Cardiac fibroblast (primary cell): ENCODE data around the gene HNRNPUL1.

Experiments used
- DNase-seq, 2 donors: peaks; one replicate each; pipeline versions ENCODE4 v3.0.0 to v3.0.0-alpha.2; 2010; ENCODE audit warnings: low read depth in 2 of 2
- H3K4me3 ChIP-seq, 2 donors: replicated peaks in 1 of 2; 1 replicate in 1 of 2; 2 replicates in 1 of 2; pipeline ENCODE4 v1.5.1; 2011; ENCODE audit warnings: low read depth in 2 of 2, low read length in 2 of 2, mild to moderate bottlenecking in 2 of 2, moderate library complexity in 1 of 2
- TF ChIP-seq, protein P1 (sequence below): IDR thresholded peaks from one replicate; pipeline ENCODE4 v1.5.1; 2011; ENCODE audit warnings: low read depth, mild to moderate bottlenecking, low read length, inconsistent platforms

Gene HNRNPUL1

GRCh38 chr19:41309180-41310032 lies 45.2 kb downstream of the HNRNPUL1 start:
- TF ChIP-seq, protein P1, sequence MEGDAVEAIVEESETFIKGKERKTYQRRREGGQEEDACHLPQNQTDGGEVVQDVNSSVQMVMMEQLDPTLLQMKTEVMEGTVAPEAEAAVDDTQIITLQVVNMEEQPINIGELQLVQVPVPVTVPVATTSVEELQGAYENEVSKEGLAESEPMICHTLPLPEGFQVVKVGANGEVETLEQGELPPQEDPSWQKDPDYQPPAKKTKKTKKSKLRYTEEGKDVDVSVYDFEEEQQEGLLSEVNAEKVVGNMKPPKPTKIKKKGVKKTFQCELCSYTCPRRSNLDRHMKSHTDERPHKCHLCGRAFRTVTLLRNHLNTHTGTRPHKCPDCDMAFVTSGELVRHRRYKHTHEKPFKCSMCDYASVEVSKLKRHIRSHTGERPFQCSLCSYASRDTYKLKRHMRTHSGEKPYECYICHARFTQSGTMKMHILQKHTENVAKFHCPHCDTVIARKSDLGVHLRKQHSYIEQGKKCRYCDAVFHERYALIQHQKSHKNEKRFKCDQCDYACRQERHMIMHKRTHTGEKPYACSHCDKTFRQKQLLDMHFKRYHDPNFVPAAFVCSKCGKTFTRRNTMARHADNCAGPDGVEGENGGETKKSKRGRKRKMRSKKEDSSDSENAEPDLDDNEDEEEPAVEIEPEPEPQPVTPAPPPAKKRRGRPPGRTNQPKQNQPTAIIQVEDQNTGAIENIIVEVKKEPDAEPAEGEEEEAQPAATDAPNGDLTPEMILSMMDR = no peak
- peak overlapping the region; percentile 63 to 80 for H3K4me3 ChIP-seq
- DNase-seq = no peak

- DNase-seq = peak; percentile 92
- peak within 1 kb of the TSS; percentile 63 to 80 for H3K4me3 ChIP-seq
- TF ChIP-seq, protein P1 = no peak
Measured at GRCh38 chr19:41310033-41310831, 46.1 kb downstream of the HNRNPUL1 start, which contains the start of gene CCDC97. CCDC97 (plus strand) TSS chr19:41310172; CDS start chr19:41310311, 139 bp downstream.

- TF ChIP-seq, protein P1 = no peak
- H3K4me3 ChIP-seq = peak overlapping the region; percentile 63 to 80
- DNase-seq = no peak
Measured at GRCh38 chr19:41311072-41311471, 46.9 kb downstream of the HNRNPUL1 start.

DNA sequence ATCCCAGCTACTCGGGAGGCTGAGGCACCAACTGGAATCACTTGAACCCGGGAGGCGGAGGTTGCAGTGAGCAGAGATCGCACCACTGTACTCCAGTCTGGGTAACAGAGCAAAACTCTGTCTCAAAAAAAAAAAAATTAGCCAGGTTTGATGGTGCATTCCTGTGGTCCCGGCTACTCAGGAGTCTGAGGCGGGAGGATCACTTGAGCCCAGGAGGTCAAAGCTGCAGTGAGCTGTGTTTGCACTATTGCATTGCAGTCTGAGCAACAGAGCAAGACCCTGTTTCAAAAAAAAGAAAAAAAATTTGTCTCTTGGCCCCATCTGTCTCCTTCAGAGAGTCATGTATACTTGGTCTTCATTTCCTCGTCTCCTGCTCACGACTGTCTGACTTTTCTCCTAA lies 47.4 kb downstream of the HNRNPUL1 start:
- TF ChIP-seq, protein P1 = no peak
- peak overlapping the region in 1 of 2 donors; percentile 80 for H3K4me3 ChIP-seq

DNA sequence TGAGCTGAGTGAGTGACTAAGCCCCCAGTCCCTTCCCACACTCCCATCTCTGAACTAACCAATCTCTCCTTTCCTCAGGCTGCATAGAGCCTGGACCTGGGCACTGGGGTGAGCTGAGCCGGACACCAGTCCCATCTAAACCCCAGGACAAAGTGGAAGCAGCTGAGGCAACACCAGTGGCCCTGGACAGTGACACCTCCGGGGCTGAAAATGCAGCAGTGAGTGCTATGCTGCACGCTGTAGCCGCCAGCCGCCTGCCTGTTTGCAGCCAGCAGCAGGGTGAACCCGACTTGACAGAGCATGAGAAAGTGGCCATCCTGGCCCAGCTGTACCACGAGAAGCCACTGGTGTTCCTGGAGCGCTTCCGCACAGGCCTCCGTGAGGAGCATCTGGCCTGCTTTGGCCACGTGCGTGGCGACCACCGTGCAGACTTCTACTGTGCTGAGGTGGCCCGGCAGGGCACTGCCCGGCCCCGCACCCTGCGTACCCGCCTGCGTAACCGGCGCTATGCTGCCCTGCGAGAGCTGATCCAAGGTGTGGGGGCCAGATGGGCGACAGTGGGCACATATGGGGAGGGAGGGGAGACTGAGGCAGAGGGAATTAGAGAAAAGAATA lies 52.2 kb downstream of the HNRNPUL1 start:
- DNase-seq = no peak
- TF ChIP-seq, protein P1 = no peak
- H3K4me3 ChIP-seq = no peak overlapping the region

More for the DNA sequence above, 47.4 kb downstream of the HNRNPUL1 start:
- DNase-seq = no peak

DNA sequence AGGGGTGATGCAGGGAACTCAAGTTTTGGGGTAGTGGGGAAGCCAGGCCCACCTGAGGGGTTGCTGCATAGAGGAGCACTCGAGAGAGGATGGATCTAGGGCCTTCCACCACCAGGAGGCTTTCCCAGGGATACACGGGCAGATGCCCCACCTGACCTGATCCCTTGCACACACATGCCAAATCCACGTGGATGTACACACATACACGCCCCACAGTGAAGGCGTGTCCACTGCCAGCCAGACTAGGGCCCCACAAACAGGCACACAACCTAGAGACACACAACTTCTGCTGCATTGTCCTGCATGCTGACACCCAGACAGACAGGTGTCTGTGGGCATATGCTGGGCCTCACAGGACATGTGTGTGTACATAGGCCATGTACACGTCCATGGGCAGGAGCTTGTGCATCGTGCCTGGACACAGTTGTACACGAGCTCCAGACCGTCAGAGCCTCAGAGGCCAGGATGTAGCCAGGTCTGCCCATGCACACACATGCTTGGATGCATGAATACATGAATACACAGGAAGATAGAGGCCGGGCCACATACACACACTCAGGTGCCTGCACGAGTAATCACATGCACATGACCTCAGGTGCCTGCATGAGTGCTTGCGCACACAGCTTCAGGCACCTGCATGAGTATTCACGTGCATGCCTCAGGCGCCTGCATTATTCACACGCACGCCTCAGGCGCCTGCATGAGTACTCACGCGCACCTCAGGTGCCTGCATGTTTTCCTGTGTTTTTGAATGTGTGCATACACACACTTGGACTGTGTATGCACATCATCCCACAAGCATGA lies 54.7 kb downstream of the HNRNPUL1 start:
- no peak for DNase-seq
- TF ChIP-seq, protein P1 = no peak
- no peak overlapping the region for H3K4me3 ChIP-seq
